HepG2 (cell line): ENCODE data around the gene WDR5B. TPM values are rescaled to one million over a fixed set of nuclear protein-coding genes. Genes with fewer than 3 reads are reported as not detected.

Source experiments
- ATAC-seq: fragments of 200-7000 bp; cut with Tn5 transposase; 3 replicates; pipeline ENCODE4 v1.9.1; 2020; ENCODE audit warnings: mild to moderate bottlenecking, moderate library complexity
- BruUV-seq: library from RNA; stranded (reverse); fragments of 400-500 nt; replicated peaks from 2 replicates; lab custom pipeline; 2021; lab: Mats Ljungman, UMichigan
- CTCF ChIA-PET: fragments of 300-600 bp; formaldehyde crosslinking; extraction: SDS; loops from one replicate; lab custom pipeline; 2021; ENCODE audit warnings: low total read pairs, inconsistent platforms, low intra/inter-chr PET ratio; lab: Yijun Ruan, JAX
- POLR2A ChIA-PET: fragments of 350-600 bp; sonication (Branson Sonifier 250); formaldehyde crosslinking; loops from one replicate; lab custom pipeline; 2020; ENCODE audit warnings: antibody characterized with exemption, inconsistent platforms; lab: Yijun Ruan, JAX
- DNase-seq: peaks from one replicate; pipeline ENCODE4 v3.0.0-alpha.2; 2015; ENCODE audit warnings: low spot score
- FAIRE-seq: peaks from 3 replicates; lab custom pipeline; 2011; peaks lifted over from hg19 to GRCh38; lab: Jason Lieb, UNC
- H2AFZ ChIP-seq: one replicate; pipeline ENCODE4 v1.6.1; 2011; ENCODE audit warnings: low read length, inconsistent platforms
- H3K27ac ChIP-seq: fragments of 300-600 bp; 3 replicates; pipeline ENCODE4 v1.8.0; 2011; ENCODE audit warnings: mixed run types, mild to moderate bottlenecking, mixed read lengths, low read length, inconsistent platforms; ENCODE audit not compliant: insufficient read depth; ENCODE audit errors: extremely low read length
- H3K27me3 ChIP-seq, 2 experiments: fragments of 200-600 bp in 1 of 2; 2 replicates in 1 of 2; 3 replicates in 1 of 2; pipeline versions ENCODE4 v1.6.0 to v1.8.0; 2011; ENCODE audit warnings: low read length in 2 of 2, mild to moderate bottlenecking in 2 of 2, moderate library complexity in 2 of 2, inconsistent platforms in 1 of 2; ENCODE audit not compliant: insufficient read depth in 2 of 2, control insufficient read depth in 1 of 2
- H3K36me3 ChIP-seq, 2 experiments: fragments of 200-600 bp in 1 of 2; replicated peaks in 1 of 2; 2 replicates in 1 of 2; 3 replicates in 1 of 2; pipeline versions ENCODE4 v1.5.1 to v1.8.0; 2011; ENCODE audit warnings: low read length in 2 of 2, inconsistent platforms in 1 of 2; ENCODE audit not compliant: insufficient read depth in 2 of 2, control insufficient read depth in 1 of 2
- H3K4me1 ChIP-seq: 2 replicates; pipeline ENCODE4 v1.5.1; 2012; ENCODE audit warnings: low read length, inconsistent platforms; ENCODE audit not compliant: insufficient read depth
- H3K4me2 ChIP-seq: 2 replicates; pipeline ENCODE4 v1.6.0; 2011; ENCODE audit warnings: low read depth, low read length, inconsistent platforms
- H3K4me3 ChIP-seq, 3 experiments: fragments of 200-600 bp in 1 of 3; sonication (generic), shearing (Covaris generic) in 1 of 3; replicated peaks in 1 of 3; 2 replicates each; pipeline ENCODE4 v1.5.1; 2011 to 2016; ENCODE audit warnings: low read length in 3 of 3, inconsistent platforms in 2 of 3, low read depth in 2 of 3, mild to moderate bottlenecking in 2 of 3, control low read depth in 1 of 3, mixed read lengths in 1 of 3; ENCODE audit not compliant: insufficient read depth in 1 of 3
- H3K79me2 ChIP-seq: one replicate; pipeline ENCODE4 v1.6.1; 2011; ENCODE audit warnings: low read length, inconsistent platforms; ENCODE audit not compliant: insufficient read depth
- H3K9ac ChIP-seq: 2 replicates; pipeline ENCODE4 v1.6.0; 2011; ENCODE audit warnings: mild to moderate bottlenecking, low read depth, low read length, inconsistent platforms; ENCODE audit not compliant: insufficient read depth
- H3K9me3 ChIP-seq: 2 replicates; pipeline ENCODE4 v1.5.1; 2012; ENCODE audit warnings: mild to moderate bottlenecking, low read length
- H4K20me1 ChIP-seq: 2 replicates; pipeline ENCODE4 v1.6.0; 2011; ENCODE audit warnings: inconsistent platforms, mild to moderate bottlenecking, low read length, moderate library complexity; ENCODE audit not compliant: insufficient read depth
- CREBL2 ChIP-seq: sonication (generic); formaldehyde crosslinking; IDR thresholded peaks from 2 replicates; pipeline ENCODE4 v1.8.1; 2023; ENCODE audit warnings: missing genetic modification reagents, mild to moderate bottlenecking, borderline replicate concordance
- EP300 ChIP-seq, 3 experiments: sonication (generic) in 1 of 3; formaldehyde crosslinking in 1 of 3; IDR thresholded peaks; 2 replicates each; pipeline versions ENCODE4 v1.5.1 to v1.6.1; 2011 to 2020; ENCODE audit warnings: low read depth in 2 of 3, low read length in 2 of 3, borderline replicate concordance in 1 of 3, improper control_type of control experiment in 1 of 3, mild to moderate bottlenecking in 1 of 3, missing genetic modification reagents in 1 of 3, moderate library complexity in 1 of 3
- GABPB1 ChIP-seq: IDR thresholded peaks from 2 replicates; pipeline ENCODE4 v1.6.1; 2016; ENCODE audit warnings: mild to moderate bottlenecking, missing genetic modification reagents, moderate library complexity, missing compliant biosample characterization
- HIVEP1 ChIP-seq: sonication (generic); formaldehyde crosslinking; IDR thresholded peaks from 2 replicates; pipeline ENCODE4 v1.4.0; 2020; ENCODE audit warnings: mild to moderate bottlenecking, missing genetic modification reagents
- KAT8 ChIP-seq: IDR thresholded peaks from 2 replicates; pipeline ENCODE4 v1.6.1; 2016; ENCODE audit warnings: missing genetic modification reagents, missing compliant biosample characterization
- LRRFIP1 ChIP-seq: sonication (generic); formaldehyde crosslinking; conservative IDR thresholded peaks from 2 replicates; pipeline ENCODE4 v1.4.0; 2020; ENCODE audit warnings: missing genetic modification reagents
- MTA1 ChIP-seq: sonication (generic); formaldehyde crosslinking; IDR thresholded peaks from 2 replicates; pipeline ENCODE4 v1.4.0; 2020; ENCODE audit warnings: missing genetic modification reagents, mild to moderate bottlenecking, borderline replicate concordance
- PPARG ChIP-seq: conservative IDR thresholded peaks from 2 replicates; pipeline ENCODE4 v1.6.1; 2016; ENCODE audit warnings: missing biosample characterization, missing genetic modification reagents
- RXRB ChIP-seq: IDR thresholded peaks from 2 replicates; pipeline ENCODE4 v1.6.1; 2016; ENCODE audit warnings: borderline replicate concordance, missing genetic modification reagents, missing compliant biosample characterization
- SALL1 ChIP-seq: sonication (generic); formaldehyde crosslinking; IDR thresholded peaks from 2 replicates; pipeline ENCODE4 v1.8.0; 2022; ENCODE audit warnings: mild to moderate bottlenecking, missing genetic modification reagents
- THYN1 ChIP-seq: sonication (generic); formaldehyde crosslinking; IDR thresholded peaks from 2 replicates; pipeline ENCODE4 v1.8.1; 2023; ENCODE audit warnings: low read depth, mild to moderate bottlenecking, moderate library complexity, missing genetic modification reagents, borderline replicate concordance
- USF2 ChIP-seq, 2 experiments: sonication (generic) in 1 of 2; formaldehyde crosslinking in 1 of 2; IDR thresholded peaks; 2 replicates each; pipeline versions ENCODE4 v1.5.1 to v1.6.1; 2011 to 2020; ENCODE audit warnings: borderline replicate concordance in 1 of 2, low read depth in 1 of 2, low read length in 1 of 2, mild to moderate bottlenecking in 1 of 2, missing genetic modification reagents in 1 of 2, moderate library complexity in 1 of 2
- ZBTB46 ChIP-seq: sonication (generic); formaldehyde crosslinking; IDR thresholded peaks from 2 replicates; pipeline ENCODE4 v1.4.0; 2020; ENCODE audit warnings: mild to moderate bottlenecking, missing genetic modification reagents, borderline replicate concordance
- ZNF329 ChIP-seq: sonication (generic); formaldehyde crosslinking; IDR thresholded peaks from 2 replicates; pipeline ENCODE4 v1.9.0; 2021; ENCODE audit warnings: low read depth, mild to moderate bottlenecking, missing genetic modification reagents
- ZNF33A ChIP-seq: sonication (generic); formaldehyde crosslinking; IDR thresholded peaks from 2 replicates; pipeline ENCODE4 v1.5.1; 2020; ENCODE audit warnings: missing genetic modification reagents, mild to moderate bottlenecking, moderate library complexity, borderline replicate concordance
- ZNF510 ChIP-seq: sonication (generic); formaldehyde crosslinking; IDR thresholded peaks from 2 replicates; pipeline ENCODE4 v1.4.0; 2020; ENCODE audit warnings: low read depth, mild to moderate bottlenecking, missing genetic modification reagents
- ZNF549 ChIP-seq: sonication (generic); formaldehyde crosslinking; IDR thresholded peaks from 2 replicates; pipeline ENCODE4 v1.5.0; 2020; ENCODE audit warnings: missing genetic modification reagents
- WGBS: methylation state at CpG from one replicate; pipeline ENCODE4 v1.1.6; 2017; ENCODE audit warnings: low lambda C conversion rate; 5-methylcytosine and 5-hydroxymethylcytosine counted together
- in situ Hi-C: cut with HindIII; loops from 2 replicates; pipeline ENCODE4 v1.10.0; 2017; ENCODE audit warnings: low pct_unique_long_range_greater_than_20kb; ENCODE audit not compliant: extremely low pct_ligation_motif_present
- intact Hi-C: fragments of 100-400 bp; cut with micrococcal nuclease; formaldehyde crosslinking; loops from one replicate; pipeline ENCODE4 v1.10.0; 2022; ENCODE audit not compliant: unreplicated experiment
- polyA plus RNA-seq, 8 experiments: library from polyadenylated mRNA; depleted of rRNA in 3 of 8; stranded (reverse) in 7 of 8; unstranded in 1 of 8; fragments of >200 nt; fragmentation: Illumina TruSeq in 4 of 8; extraction: Trizol in 4 of 8; gene quantifications; 2 replicates each; pipeline versions ENCODE4 v1.2.1 to v1.2.3, GENCODE V29; 2011 to 2016; ENCODE audit warnings: low read depth in 4 of 8, missing spikeins in 1 of 8, mixed read lengths in 1 of 8; ENCODE audit not compliant: insufficient read depth in 1 of 8
- total RNA-seq, 5 experiments: library from RNA; depleted of rRNA; stranded (reverse); fragments of >200 nt; fragmentation: Illumina TruSeq; extraction: Trizol; gene quantifications; 2 replicates each; pipeline ENCODE4 v1.2.3, GENCODE V29; 2016; ENCODE audit warnings: low read depth in 1 of 5

Gene WDR5B
- total and polyA plus RNA-seq, 2 of the 13 experiments (the other 11 are each of a cell fraction or from before 2014, with no cell fraction given): 2.5 to 3.6 TPM

- no peak for TF ChIP-seq USF2 (IDR thresholded peaks at IDR 0.05; ENCODE audit: low read depth, low read length)
- TF ChIP-seq USF2 (CRISPR knock-in tag; IDR thresholded peaks at IDR 0.05; ENCODE audit: borderline replicate concordance): no peak
- TF ChIP-seq HIVEP1 (CRISPR knock-in tag): no peak
- TF ChIP-seq RXRB: no peak
- no peak for TF ChIP-seq MTA1 (CRISPR knock-in tag)
- TF ChIP-seq ZNF329 (CRISPR knock-in tag): no peak
- TF ChIP-seq ZNF510 (CRISPR knock-in tag): no peak
Observed at GRCh38 chr3:122435950-122436349, 20.1 kb upstream of the WDR5B start (continued).

- Histone ChIP-seq H3K4me2 (no peak overlapping the region), H3K27me3 (no peaks in the 10 kb centered on the region), H4K20me1 (no peaks in the 10 kb centered on the region), H3K9me3 (no peaks in the 10 kb centered on the region), H3K79me2 (no peaks in the 10 kb centered on the region), H3K9ac (no peak overlapping the region), H3K4me1 (no peaks in the 10 kb centered on the region), H2AFZ (no peak overlapping the region), H3K36me3 (peaks cover 6 to 36% of the 10 kb centered on the region in 2 experiments; a peak in 4 of 5 replicates), H3K27ac (no peak overlapping the region), H3K4me3 (no peak overlapping the region)
- in situ Hi-C loops (no loop called here), intact Hi-C loops (no loop called here)
- no peak for DNase-seq
- no peak for FAIRE-seq
- POLR2A ChIA-PET: no interaction called here
- CTCF ChIA-PET: no interaction called here
- no TSS peak for BruUV-seq
- ATAC-seq: no peak
- 95% methylated on average over 2 of the region's 2 CpGs for WGBS
- TF ChIP-seq LRRFIP1 (no peak), ZBTB46 (CRISPR knock-in tag) (no peak), GABPB1 (CRISPR knock-in tag) (no peak), ZNF549 (CRISPR knock-in tag) (no peak), ZNF33A (CRISPR knock-in tag) (no peak), EP300 (IDR thresholded peaks at IDR 0.05; ENCODE audit: low read depth in 2 of 2, low read length in 2 of 2) (no peak), EP300 (CRISPR knock-in tag; IDR thresholded peaks at IDR 0.05; ENCODE audit: borderline replicate concordance) (no peak), PPARG (CRISPR knock-in tag) (no peak), CREBL2 (CRISPR knock-in tag) (no peak), THYN1 (CRISPR knock-in tag) (no peak), KAT8 (no peak), SALL1 (CRISPR knock-in tag) (no peak)
Observed at GRCh38 chr3:122430371-122430770, 14.5 kb upstream of the WDR5B start.
